ENCODE data around the gene TSPAN9. TPM values are rescaled to one million over a fixed set of nuclear protein-coding genes. Genes with fewer than 3 reads are reported as not detected.
A peak's percentile ranks its signal among the peaks of the same experiment; 100 is the strongest.

TSPAN9 gene
- total RNA-seq, 1 donor, result 13.0 TPM

DNA sequence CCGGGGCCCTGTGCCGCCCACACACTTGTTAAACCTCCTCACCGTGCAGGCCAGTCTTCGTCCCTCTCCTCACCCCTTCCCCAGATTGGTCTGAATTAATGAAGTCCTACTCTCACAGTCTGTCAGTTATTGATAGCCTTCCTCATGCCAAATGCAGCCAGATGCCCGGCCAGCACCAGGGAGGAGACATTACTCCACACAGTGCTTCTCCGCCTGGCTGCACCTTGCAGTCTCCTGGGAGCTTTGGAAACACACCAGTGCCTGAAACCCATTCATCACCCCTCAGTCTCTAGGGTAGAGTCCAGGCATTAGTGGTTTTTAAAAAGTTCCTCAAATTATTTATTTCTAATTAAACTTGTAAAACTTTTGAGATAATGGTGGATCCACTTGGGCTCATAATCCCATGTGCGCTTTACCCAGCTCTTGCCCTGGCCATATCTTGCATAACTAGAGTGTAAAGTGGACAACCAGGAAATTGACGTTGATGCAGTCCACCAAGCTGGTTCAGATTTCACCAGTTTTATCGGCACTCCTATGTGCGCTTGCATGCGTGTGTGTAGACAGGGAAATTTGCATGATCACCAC is 38.2 kb upstream of the TSPAN9 start:
- H3K9me3 ChIP-seq (ENCODE audit: low read depth, low read length), result no peaks in the 10 kb centered on the region
- peaks cover 16% of the 10 kb centered on the region for H4K20me1 ChIP-seq (ENCODE audit: insufficient read depth, low read length)
- H3K36me3 ChIP-seq (ENCODE audit: insufficient read depth, low read length), result peaks cover 49% of the 10 kb centered on the region
- H2AFZ ChIP-seq (ENCODE audit: low read length), result no peak overlapping the region
- TF ChIP-seq, protein P1, sequence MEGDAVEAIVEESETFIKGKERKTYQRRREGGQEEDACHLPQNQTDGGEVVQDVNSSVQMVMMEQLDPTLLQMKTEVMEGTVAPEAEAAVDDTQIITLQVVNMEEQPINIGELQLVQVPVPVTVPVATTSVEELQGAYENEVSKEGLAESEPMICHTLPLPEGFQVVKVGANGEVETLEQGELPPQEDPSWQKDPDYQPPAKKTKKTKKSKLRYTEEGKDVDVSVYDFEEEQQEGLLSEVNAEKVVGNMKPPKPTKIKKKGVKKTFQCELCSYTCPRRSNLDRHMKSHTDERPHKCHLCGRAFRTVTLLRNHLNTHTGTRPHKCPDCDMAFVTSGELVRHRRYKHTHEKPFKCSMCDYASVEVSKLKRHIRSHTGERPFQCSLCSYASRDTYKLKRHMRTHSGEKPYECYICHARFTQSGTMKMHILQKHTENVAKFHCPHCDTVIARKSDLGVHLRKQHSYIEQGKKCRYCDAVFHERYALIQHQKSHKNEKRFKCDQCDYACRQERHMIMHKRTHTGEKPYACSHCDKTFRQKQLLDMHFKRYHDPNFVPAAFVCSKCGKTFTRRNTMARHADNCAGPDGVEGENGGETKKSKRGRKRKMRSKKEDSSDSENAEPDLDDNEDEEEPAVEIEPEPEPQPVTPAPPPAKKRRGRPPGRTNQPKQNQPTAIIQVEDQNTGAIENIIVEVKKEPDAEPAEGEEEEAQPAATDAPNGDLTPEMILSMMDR (IDR thresholded peaks at IDR 0.05; ENCODE audit: extremely low read depth, low read depth, low read length), result no peak
- no peak overlapping the region for H3K4me2 ChIP-seq (ENCODE audit: insufficient read depth, low read length)
- H3K4me1 ChIP-seq (ENCODE audit: insufficient read depth, low read length), result peaks cover 4% of the 10 kb centered on the region
- H3K27me3 ChIP-seq (ENCODE audit: insufficient read depth, low read length), result no peaks in the 10 kb centered on the region
- H3K4me3 ChIP-seq (ENCODE audit: insufficient read depth, low read length), result no peak overlapping the region
- H3K79me2 ChIP-seq (ENCODE audit: insufficient read depth, low read length), result no peaks in the 10 kb centered on the region
- H3K27ac ChIP-seq (ENCODE audit: low read depth, low read length), result no peak overlapping the region
- DNase-seq (ENCODE audit: insufficient read length, low spot score, missing footprints), result peak; percentile 15

DNA sequence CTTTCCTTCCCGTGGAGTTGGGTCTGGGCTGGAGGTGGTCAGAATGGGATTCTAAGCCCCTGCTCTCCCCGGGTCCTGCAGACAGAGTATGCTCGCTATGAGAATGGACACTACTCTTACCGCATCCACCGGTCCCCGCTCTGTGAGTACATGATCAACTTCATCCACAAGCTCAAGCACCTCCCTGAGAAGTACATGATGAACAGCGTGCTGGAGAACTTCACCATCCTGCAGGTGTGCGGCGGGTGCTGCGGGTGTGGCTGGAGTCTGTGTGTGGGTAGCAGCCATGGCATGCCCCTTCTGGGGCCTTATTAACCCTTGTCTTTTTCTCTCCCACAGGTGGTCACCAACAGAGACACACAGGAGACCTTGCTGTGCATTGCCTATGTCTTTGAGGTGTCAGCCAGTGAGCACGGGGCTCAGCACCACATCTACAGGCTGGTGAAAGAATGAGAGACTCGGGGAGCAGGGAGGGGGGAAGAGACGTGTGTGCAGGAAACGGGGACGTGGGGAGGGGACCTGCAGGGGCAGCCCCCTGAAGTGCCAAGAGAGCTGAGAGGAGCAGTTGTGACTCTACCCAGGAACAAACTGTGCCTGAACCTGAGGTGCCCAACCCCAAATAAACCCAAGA is 37.0 kb upstream of the TSPAN9 start:
- no peak overlapping the region for H3K4me3 ChIP-seq (ENCODE audit: insufficient read depth, low read length)
- no peaks in the 10 kb centered on the region for H3K79me2 ChIP-seq (ENCODE audit: insufficient read depth, low read length)
- peak; percentile 13 for DNase-seq (ENCODE audit: insufficient read length, low spot score, missing footprints)
- H3K36me3 ChIP-seq (ENCODE audit: insufficient read depth, low read length), result peaks cover 48% of the 10 kb centered on the region
- no peak overlapping the region for H2AFZ ChIP-seq (ENCODE audit: low read length)
- no peak overlapping the region for H3K4me2 ChIP-seq (ENCODE audit: insufficient read depth, low read length)
- H3K27ac ChIP-seq (ENCODE audit: low read depth, low read length), result no peak overlapping the region
- TF ChIP-seq, protein P1 (IDR thresholded peaks at IDR 0.05; ENCODE audit: extremely low read depth, low read depth, low read length), result no peak
- peaks cover 2% of the 10 kb centered on the region for H3K4me1 ChIP-seq (ENCODE audit: insufficient read depth, low read length)
- peaks cover 16% of the 10 kb centered on the region for H4K20me1 ChIP-seq (ENCODE audit: insufficient read depth, low read length)
- H3K9me3 ChIP-seq (ENCODE audit: low read depth, low read length), result no peaks in the 10 kb centered on the region
- H3K27me3 ChIP-seq (ENCODE audit: insufficient read depth, low read length), result no peaks in the 10 kb centered on the region

- no peak overlapping the region for H2AFZ ChIP-seq (ENCODE audit: low read length)
- no peak overlapping the region for H3K4me2 ChIP-seq (ENCODE audit: insufficient read depth, low read length)
- TF ChIP-seq, protein P1 (IDR thresholded peaks at IDR 0.05; ENCODE audit: extremely low read depth, low read depth, low read length), result no peak
- no peaks in the 10 kb centered on the region for H3K79me2 ChIP-seq (ENCODE audit: insufficient read depth, low read length)
- peak; percentile 83 for DNase-seq (ENCODE audit: insufficient read length, low spot score, missing footprints)
- H3K4me1 ChIP-seq (ENCODE audit: insufficient read depth, low read length), result no peaks in the 10 kb centered on the region
- H4K20me1 ChIP-seq (ENCODE audit: insufficient read depth, low read length), result peaks cover 14% of the 10 kb centered on the region
- H3K36me3 ChIP-seq (ENCODE audit: insufficient read depth, low read length), result peaks cover 42% of the 10 kb centered on the region
- H3K4me3 ChIP-seq (ENCODE audit: insufficient read depth, low read length), result no peak overlapping the region
- no peaks in the 10 kb centered on the region for H3K9me3 ChIP-seq (ENCODE audit: low read depth, low read length)
- no peak overlapping the region for H3K27ac ChIP-seq (ENCODE audit: low read depth, low read length)
- no peaks in the 10 kb centered on the region for H3K27me3 ChIP-seq (ENCODE audit: insufficient read depth, low read length)
Measured at GRCh38 chr12:3040663-3041544, 36.3 kb upstream of the TSPAN9 start.

Data from osteoblast (primary cell).